ENCODE results near the gene PPP1R1C. TPM values are rescaled to one million over a fixed set of nuclear protein-coding genes. Genes with fewer than 3 reads are reported as not detected.

The PPP1R1C gene
- total RNA-seq, 2 donors from 2014 or later = not detected

DNA sequence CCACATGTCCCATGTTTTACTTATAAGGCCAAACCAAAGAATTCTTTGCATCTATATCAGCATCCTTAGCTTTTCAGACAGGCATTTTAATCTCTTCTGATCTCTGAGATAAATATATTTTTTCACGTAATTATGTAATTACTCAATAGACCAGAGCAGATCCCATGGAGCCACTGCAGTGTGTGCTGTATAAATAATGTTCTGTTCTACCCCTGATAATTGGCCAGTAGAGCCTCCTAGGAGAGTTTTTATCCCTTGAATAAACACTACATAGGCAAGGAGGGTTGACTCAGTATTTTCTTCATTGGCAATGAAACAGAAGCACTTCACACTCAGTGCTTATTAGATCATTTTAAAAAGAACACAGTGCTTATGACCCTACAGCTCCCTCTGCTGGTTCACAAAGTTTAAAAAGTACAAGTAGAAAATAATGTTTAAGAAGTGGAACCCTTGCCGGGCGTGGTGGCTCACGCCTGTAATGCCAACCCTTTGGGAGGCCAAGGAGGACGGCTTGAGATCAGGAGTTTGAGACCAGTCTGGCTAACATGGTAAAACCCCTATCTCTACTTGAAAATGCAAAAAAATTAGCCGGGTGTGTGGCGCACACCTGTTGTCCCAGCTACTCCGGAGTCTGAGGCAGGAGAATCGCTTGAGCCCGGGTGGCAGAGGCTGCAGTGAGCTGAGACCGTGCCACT, 91.9 kb downstream of the PPP1R1C start:
- ATAC-seq (ENCODE audit: insufficient number of reproducible peaks, low FRiP score, low read depth) = peak; percentile 83
- no peak for DNase-seq (ENCODE audit: low spot score)
- Histone ChIP-seq H3K27ac (no peak overlapping the region), H3K4me3 (peak overlapping the region; percentile 19), H3K9me3 (no peaks in the 10 kb centered on the region), H3K36me3 (no peaks in the 10 kb centered on the region), H3K4me1 (ENCODE audit: control insufficient read depth in 1 of 2, low read depth in 2 of 2) (peaks cover 3 to 7% of the 10 kb centered on the region in 2 donors), H3K27me3 (replicated peaks; ENCODE audit: insufficient read depth) (no peaks in the 10 kb centered on the region)
- TF ChIP-seq, protein P1, sequence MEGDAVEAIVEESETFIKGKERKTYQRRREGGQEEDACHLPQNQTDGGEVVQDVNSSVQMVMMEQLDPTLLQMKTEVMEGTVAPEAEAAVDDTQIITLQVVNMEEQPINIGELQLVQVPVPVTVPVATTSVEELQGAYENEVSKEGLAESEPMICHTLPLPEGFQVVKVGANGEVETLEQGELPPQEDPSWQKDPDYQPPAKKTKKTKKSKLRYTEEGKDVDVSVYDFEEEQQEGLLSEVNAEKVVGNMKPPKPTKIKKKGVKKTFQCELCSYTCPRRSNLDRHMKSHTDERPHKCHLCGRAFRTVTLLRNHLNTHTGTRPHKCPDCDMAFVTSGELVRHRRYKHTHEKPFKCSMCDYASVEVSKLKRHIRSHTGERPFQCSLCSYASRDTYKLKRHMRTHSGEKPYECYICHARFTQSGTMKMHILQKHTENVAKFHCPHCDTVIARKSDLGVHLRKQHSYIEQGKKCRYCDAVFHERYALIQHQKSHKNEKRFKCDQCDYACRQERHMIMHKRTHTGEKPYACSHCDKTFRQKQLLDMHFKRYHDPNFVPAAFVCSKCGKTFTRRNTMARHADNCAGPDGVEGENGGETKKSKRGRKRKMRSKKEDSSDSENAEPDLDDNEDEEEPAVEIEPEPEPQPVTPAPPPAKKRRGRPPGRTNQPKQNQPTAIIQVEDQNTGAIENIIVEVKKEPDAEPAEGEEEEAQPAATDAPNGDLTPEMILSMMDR (IDR thresholded peaks at IDR 0.05) = peak; percentile 77

DNA sequence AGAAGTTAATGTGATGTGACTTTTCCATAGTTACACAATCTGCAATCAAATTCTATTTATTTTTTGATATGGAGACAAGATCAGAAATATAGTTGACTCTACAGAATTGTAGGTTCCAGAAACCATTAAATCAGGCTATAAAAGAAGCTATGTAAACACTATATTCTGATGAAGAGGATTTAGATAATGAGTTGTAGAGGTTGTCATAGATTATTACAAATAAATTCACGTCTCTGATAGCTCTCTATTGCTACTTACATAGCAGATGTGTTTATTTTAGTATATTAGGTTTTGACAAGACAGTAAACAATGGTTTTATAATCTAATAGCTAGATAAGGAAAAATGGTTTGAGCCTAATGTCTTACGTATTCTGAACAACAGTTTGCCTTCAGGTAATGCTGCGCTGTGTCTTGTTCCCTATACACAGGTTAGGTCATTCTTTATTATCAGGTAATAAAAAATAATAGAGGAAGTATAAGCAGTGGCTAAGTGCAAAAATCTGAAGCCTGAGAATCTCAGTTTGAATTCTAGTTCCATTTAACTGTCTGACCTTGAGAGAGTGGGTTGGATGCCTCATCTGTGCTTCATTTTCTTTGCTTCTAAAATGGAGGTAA, 93.4 kb downstream of the PPP1R1C start:
- H3K36me3 ChIP-seq = no peaks in the 10 kb centered on the region
- no peak overlapping the region for H3K27ac ChIP-seq
- DNase-seq (ENCODE audit: low spot score) = no peak
- peaks cover 3 to 7% of the 10 kb centered on the region in 2 donors for H3K4me1 ChIP-seq (ENCODE audit: control insufficient read depth in 1 of 2, low read depth in 2 of 2)
- H3K9me3 ChIP-seq = no peaks in the 10 kb centered on the region
- no peaks in the 10 kb centered on the region for H3K27me3 ChIP-seq (replicated peaks; ENCODE audit: insufficient read depth)
- TF ChIP-seq, protein P1 (IDR thresholded peaks at IDR 0.05) = no peak
- H3K4me3 ChIP-seq = no peak overlapping the region
- no peak for ATAC-seq (ENCODE audit: insufficient number of reproducible peaks, low FRiP score, low read depth)

DNA sequence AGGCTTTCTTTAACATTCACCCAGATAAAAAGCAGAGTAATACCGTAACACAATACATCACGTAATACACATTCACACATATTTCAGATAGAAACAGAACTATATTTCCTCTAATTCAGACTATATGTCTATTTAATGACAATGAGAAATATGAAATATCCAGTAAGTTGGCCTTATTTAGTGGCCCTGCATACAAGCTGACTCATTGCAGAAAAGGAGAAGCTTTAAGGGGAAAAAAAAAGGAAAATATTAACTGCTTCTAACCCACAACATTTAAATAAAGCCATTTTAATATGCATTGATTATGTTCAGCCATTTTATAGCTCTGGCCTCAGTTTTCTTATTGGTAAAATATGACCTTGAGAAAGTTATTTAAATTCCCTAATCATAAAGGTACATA, 94.8 kb downstream of the PPP1R1C start:
- DNase-seq (ENCODE audit: low spot score) (no peak), ATAC-seq (ENCODE audit: insufficient number of reproducible peaks, low FRiP score, low read depth) (no peak)
- no peaks in the 10 kb centered on the region for H3K36me3 ChIP-seq
- TF ChIP-seq, protein P1 (IDR thresholded peaks at IDR 0.05) = no peak
- no peak overlapping the region for H3K4me3 ChIP-seq
- no peaks in the 10 kb centered on the region for H3K27me3 ChIP-seq (replicated peaks; ENCODE audit: insufficient read depth)
- H3K9me3 ChIP-seq = no peaks in the 10 kb centered on the region
- H3K4me1 ChIP-seq (ENCODE audit: control insufficient read depth in 1 of 2, low read depth in 2 of 2) = peaks cover 3 to 7% of the 10 kb centered on the region in 2 donors
- H3K27ac ChIP-seq = no peak overlapping the region

DNA sequence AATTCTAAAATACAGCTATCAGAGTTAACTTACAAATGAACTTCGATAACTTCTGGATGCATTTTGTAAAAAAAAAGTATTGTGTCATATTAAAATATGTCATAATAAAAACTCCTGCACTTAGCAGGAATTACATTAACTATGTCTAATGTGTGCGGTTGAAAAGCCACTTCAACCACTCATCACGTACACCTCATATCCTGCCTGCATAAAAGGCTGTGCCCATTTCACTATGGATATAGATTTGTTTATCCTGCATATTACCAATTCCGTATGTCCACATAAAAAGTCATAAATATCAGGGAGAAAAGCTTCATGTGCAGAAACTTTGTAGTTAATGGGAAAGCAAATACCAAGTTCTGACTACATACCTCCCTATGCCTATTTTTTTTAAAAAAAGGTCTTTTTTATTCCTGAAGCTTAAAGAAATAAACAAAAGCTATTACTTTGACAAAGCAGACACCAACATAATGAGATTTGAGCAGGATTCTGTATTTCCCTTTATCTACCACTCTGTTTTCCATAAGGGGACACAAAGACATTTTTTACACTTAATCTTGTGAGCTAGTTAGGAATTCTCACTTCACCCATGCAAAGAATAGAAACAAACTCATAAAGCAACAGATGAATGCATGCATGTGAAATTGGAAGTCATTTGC, 96.1 kb downstream of the PPP1R1C start:
- H3K4me3 ChIP-seq = no peak overlapping the region
- ATAC-seq (ENCODE audit: insufficient number of reproducible peaks, low FRiP score, low read depth) = no peak
- no peak overlapping the region for H3K27ac ChIP-seq
- H3K36me3 ChIP-seq = no peaks in the 10 kb centered on the region
- no peaks in the 10 kb centered on the region for H3K9me3 ChIP-seq
- TF ChIP-seq, protein P1 (IDR thresholded peaks at IDR 0.05) = no peak
- DNase-seq (ENCODE audit: low spot score) = no peak
- H3K27me3 ChIP-seq (replicated peaks; ENCODE audit: insufficient read depth) = no peaks in the 10 kb centered on the region
- H3K4me1 ChIP-seq (ENCODE audit: control insufficient read depth in 1 of 2, low read depth in 2 of 2) = peaks cover 3 to 7% of the 10 kb centered on the region in 2 donors

DNA sequence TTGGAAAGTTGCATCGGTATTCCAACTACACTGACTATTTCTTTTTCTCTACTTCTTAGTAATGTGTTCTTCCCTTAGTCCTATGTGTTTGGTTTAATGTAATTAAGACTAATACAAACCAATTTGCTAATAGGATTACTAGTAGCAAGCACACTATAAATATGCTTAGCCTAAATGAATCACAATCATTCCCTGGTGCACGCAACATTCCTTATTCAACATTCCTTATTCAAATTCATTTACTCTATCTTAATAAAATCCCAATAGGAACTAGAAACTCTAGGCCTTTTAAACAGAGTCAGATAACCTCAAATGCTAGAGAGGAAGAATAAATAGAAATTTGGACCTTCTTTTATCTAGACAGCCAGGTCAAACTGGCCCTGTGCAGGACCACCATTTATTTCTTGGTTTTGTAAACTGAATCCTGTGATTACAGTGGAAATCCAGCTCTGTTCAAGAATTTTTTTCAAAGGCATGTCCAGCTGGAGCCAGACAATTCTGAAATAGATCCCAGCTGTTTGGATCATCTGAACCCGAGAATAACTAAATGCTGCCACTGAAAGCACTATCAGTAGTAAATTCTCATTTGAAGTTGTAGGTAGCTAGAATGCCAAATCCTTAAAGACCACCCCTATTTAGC, 103.1 kb downstream of the PPP1R1C start:
- no peaks in the 10 kb centered on the region for H3K9me3 ChIP-seq
- H3K4me1 ChIP-seq (ENCODE audit: control insufficient read depth in 1 of 2, low read depth in 2 of 2) = peaks cover 0 to 18% of the 10 kb centered on the region in 2 donors
- no peaks in the 10 kb centered on the region for H3K36me3 ChIP-seq
- no peaks in the 10 kb centered on the region for H3K27me3 ChIP-seq (replicated peaks; ENCODE audit: insufficient read depth)
- no peak overlapping the region for H3K27ac ChIP-seq
- TF ChIP-seq, protein P1 (IDR thresholded peaks at IDR 0.05) = no peak
- ATAC-seq (ENCODE audit: insufficient number of reproducible peaks, low FRiP score, low read depth) (no peak), DNase-seq (ENCODE audit: low spot score) (no peak)
- H3K4me3 ChIP-seq = no peak overlapping the region

Measured in thoracic aorta (tissue), 2 donors.